K562 (cell line): ENCODE data around the gene CLASP1. TPM values are rescaled to one million over a fixed set of nuclear protein-coding genes. Genes with fewer than 3 reads are reported as not detected.

Experiments used
- ATAC-seq: fragments of 200-7000 bp; cut with Tn5 transposase; 3 replicates; pipeline ENCODE4 v1.9.1; 2020; ENCODE audit warnings: moderate library complexity
- BruUV-seq: library from RNA; stranded (reverse); fragments of 400-500 nt; replicated peaks from 2 replicates; lab custom pipeline; 2021; lab: Mats Ljungman, UMichigan
- CTCF ChIA-PET: fragments of 300-600 bp; formaldehyde crosslinking; extraction: SDS; loops from one replicate; lab custom pipeline; 2021; ENCODE audit warnings: low intra/inter-chr PET ratio; lab: Yijun Ruan, JAX
- POLR2A ChIA-PET: fragments of 300-600, 350-650 bp; sonication (Branson Sonifier 250); formaldehyde crosslinking; extraction: SDS; loops from one replicate; lab custom pipeline; 2021; ENCODE audit warnings: antibody characterized with exemption, inconsistent platforms; lab: Yijun Ruan, JAX
- DNase-seq, 4 experiments: peaks; one replicate each; pipeline versions ENCODE4 v3.0.0 to v3.0.0-alpha.2; 2011 to 2018; ENCODE audit warnings: low spot score in 3 of 4, mixed read lengths in 3 of 4; ENCODE audit errors: extremely low read depth in 1 of 4
- FAIRE-seq: peaks from 2 replicates; lab custom pipeline; 2011; peaks lifted over from hg19 to GRCh38; lab: Jason Lieb, UNC
- H2AFZ ChIP-seq: 2 replicates; pipeline ENCODE4 v1.6.0; 2011; ENCODE audit warnings: low read depth, low read length, control low read depth, inconsistent platforms
- H3K27ac ChIP-seq: fragments of 200-600 bp; 3 replicates; pipeline ENCODE4 v1.8.0; 2011; ENCODE audit warnings: low read depth, mild to moderate bottlenecking, control low read depth, inconsistent platforms, low read length, moderate library complexity, mixed read lengths; ENCODE audit errors: extremely low read depth
- H3K27me3 ChIP-seq, 2 experiments: fragments of 300-600 bp in 1 of 2; 2 replicates in 1 of 2; 3 replicates in 1 of 2; pipeline versions ENCODE4 v1.6.0 to v1.8.0; 2011; ENCODE audit warnings: inconsistent platforms in 2 of 2, low read length in 2 of 2, mild to moderate bottlenecking in 1 of 2, mixed read lengths in 1 of 2, moderate library complexity in 1 of 2; ENCODE audit not compliant: control insufficient read depth in 2 of 2, insufficient read depth in 2 of 2
- H3K36me3 ChIP-seq: fragments of 300-600 bp; 3 replicates; pipeline ENCODE4 v1.8.0; 2011; ENCODE audit warnings: mild to moderate bottlenecking, low read length, inconsistent platforms; ENCODE audit not compliant: control insufficient read depth, insufficient read depth
- H3K4me1 ChIP-seq, 2 experiments: fragments of 200-600 bp in 1 of 2; replicated peaks in 1 of 2; 2 replicates in 1 of 2; 3 replicates in 1 of 2; pipeline versions ENCODE4 v1.5.1 to v1.8.0; 2011; ENCODE audit warnings: inconsistent platforms in 2 of 2, low read length in 2 of 2, mild to moderate bottlenecking in 1 of 2, mixed read lengths in 1 of 2, moderate library complexity in 1 of 2; ENCODE audit not compliant: control insufficient read depth in 2 of 2, insufficient read depth in 2 of 2
- H3K4me2 ChIP-seq: 2 replicates; pipeline ENCODE4 v1.6.1; 2011; ENCODE audit warnings: low read length, control low read depth, inconsistent platforms, mixed read lengths; ENCODE audit not compliant: insufficient read depth
- H3K4me3 ChIP-seq: fragments of 200-600 bp; sonication (generic), shearing (Covaris generic); 2 replicates; pipeline ENCODE4 v1.5.1; 2016; ENCODE audit warnings: control low read depth, inconsistent platforms
- H3K79me2 ChIP-seq: fragments of 200-600 bp; 3 replicates; pipeline ENCODE4 v1.8.0; 2011; ENCODE audit warnings: low read length, inconsistent platforms; ENCODE audit not compliant: control insufficient read depth, insufficient read depth
- H3K9ac ChIP-seq, 2 experiments: 2 replicates each; pipeline versions ENCODE4 v1.6.0 to v1.6.1; 2011; ENCODE audit warnings: low read depth in 2 of 2, low read length in 2 of 2, control low read depth in 1 of 2, inconsistent platforms in 1 of 2, mild to moderate bottlenecking in 1 of 2, mixed read lengths in 1 of 2; ENCODE audit not compliant: insufficient read depth in 1 of 2
- H3K9me1 ChIP-seq: one replicate; pipeline ENCODE4 v1.6.0; 2011; ENCODE audit warnings: inconsistent platforms, mild to moderate bottlenecking, low read length, moderate library complexity; ENCODE audit not compliant: control insufficient read depth, insufficient read depth
- H3K9me3 ChIP-seq: replicated peaks from 2 replicates; pipeline ENCODE4 v1.5.1; 2011; ENCODE audit warnings: low read depth, low read length, inconsistent platforms; ENCODE audit not compliant: control insufficient read depth, insufficient read depth
- H4K20me1 ChIP-seq: replicated peaks from 2 replicates; pipeline ENCODE4 v1.6.1; 2011; ENCODE audit warnings: low read length, inconsistent platforms, mixed read lengths; ENCODE audit not compliant: control insufficient read depth, insufficient read depth
- CHD1 ChIP-seq: fragments of 200-600 bp; sonication (generic); IDR thresholded peaks from one replicate; pipeline ENCODE4 v1.6.1; 2012; ENCODE audit warnings: mild to moderate bottlenecking, moderate library complexity, low read length, inconsistent platforms
- ESRRB ChIP-seq: fragments of 250-450 bp; sonication (Bioruptor Pico); IDR thresholded peaks from 2 replicates; pipeline ENCODE4 v1.5.0; 2020; ENCODE audit warnings: mild to moderate bottlenecking, moderate library complexity, borderline replicate concordance
- ETV5 ChIP-seq: sonication (generic); formaldehyde crosslinking; IDR thresholded peaks from 2 replicates; pipeline ENCODE4 v1.4.0; 2020; ENCODE audit warnings: low read depth, mild to moderate bottlenecking, missing genetic modification reagents
- ILK ChIP-seq: fragments of 450-650 bp; IDR thresholded peaks from 2 replicates; pipeline ENCODE4 v1.6.1; 2016; ENCODE audit warnings: missing genetic modification characterization, low read depth, mild to moderate bottlenecking, missing compliant biosample characterization, moderate library complexity, borderline replicate concordance
- JUNB ChIP-seq: fragments of 450-650 bp; formaldehyde crosslinking; conservative IDR thresholded peaks from 2 replicates; pipeline ENCODE4 v1.4.0; 2020; ENCODE audit warnings: mild to moderate bottlenecking
- LEF1 ChIP-seq: fragments of 450-650 bp; IDR thresholded peaks from 2 replicates; pipeline ENCODE4 v1.6.1; 2016; ENCODE audit warnings: mild to moderate bottlenecking
- MCM2 ChIP-seq: fragments of 450-650 bp; IDR thresholded peaks from 2 replicates; pipeline ENCODE4 v1.6.1; 2017; ENCODE audit warnings: low read depth, mild to moderate bottlenecking
- POLR2A ChIP-seq: fragments of 450-650 bp; conservative IDR thresholded peaks from 2 replicates; pipeline ENCODE4 v1.6.1; 2016
- RBM39 ChIP-seq: fragments of 200-400 bp; formaldehyde crosslinking; optimal IDR thresholded peaks from 2 replicates; pipeline ENCODE3; 2018; ENCODE audit warnings: low read depth, low read length
- TARDBP ChIP-seq: fragments of 450-650 bp; IDR thresholded peaks from 2 replicates; pipeline ENCODE4 v1.6.1; 2016
- TSHZ1 ChIP-seq: fragments of 250-450 bp; sonication (Bioruptor Pico); IDR thresholded peaks from 2 replicates; pipeline ENCODE4 v1.4.0; 2020; ENCODE audit warnings: mild to moderate bottlenecking, moderate library complexity
- ZNF146 ChIP-seq: IDR thresholded peaks from one replicate; pipeline ENCODE4 v1.6.1; 2018; ENCODE audit warnings: missing compliant biosample characterization; ENCODE audit not compliant: unreplicated experiment
- ZNF764 ChIP-seq: fragments of 250-450 bp; sonication (Bioruptor Pico); IDR thresholded peaks from 2 replicates; pipeline ENCODE4 v1.4.0; 2020; ENCODE audit warnings: low read depth, mild to moderate bottlenecking, moderate library complexity
- WGBS: fragments of 100-300 bp; shearing (Covaris generic); methylation state at CpG from one replicate; pipeline ENCODE4 v1.1.6; 2016; ENCODE audit warnings: low coverage, mixed read lengths; ENCODE audit not compliant: insufficient coverage; ENCODE audit errors: missing lambda C conversion rate; 5-methylcytosine and 5-hydroxymethylcytosine counted together
- in situ Hi-C: fragments of 300-500 bp; cut with MboI; formaldehyde crosslinking; loops from 4 replicates; pipeline ENCODE4 v1.15.0; 2018; ENCODE audit warnings: inconsistent platforms, mixed read lengths
- intact Hi-C: fragments of 100-400 bp; cut with micrococcal nuclease; formaldehyde crosslinking; loops from 2 replicates; pipeline ENCODE4 v1.14.2; 2022
- polyA plus RNA-seq, 8 experiments: library from polyadenylated mRNA; depleted of rRNA in 4 of 8; stranded (reverse) in 5 of 8; unstranded in 3 of 8; fragments of >200 nt; fragmentation: Nextera tagmentation in 2 of 8; fragmentation: Illumina TruSeq in 1 of 8; extraction: Ambion mirVana in 2 of 8; extraction: Trizol in 1 of 8; gene quantifications; 2 replicates each; pipeline versions ENCODE4 v1.2.1 to v1.2.3, GENCODE V29; 2011 to 2014; ENCODE audit warnings: inconsistent platforms in 1 of 8, missing spikeins in 1 of 8
- total RNA-seq, 7 experiments: library from RNA; depleted of rRNA in 6 of 7; stranded (reverse); fragments of >200 nt in 6 of 7; fragmentation: Illumina TruSeq in 2 of 7; extraction: Trizol in 2 of 7; gene quantifications; 2 replicates each; pipeline versions ENCODE4 v1.2.1 to v1.2.3, GENCODE V29; 2011 to 2021; ENCODE audit warnings: low replicate concordance in 1 of 7

Gene CLASP1
- total and polyA plus RNA-seq, 9 of the 15 experiments (the other 6 are each of a cell fraction or from before 2014, with no cell fraction given): 1.7 to 40.3 (median 20.7) TPM

- no peaks in the 10 kb centered on the region; the same call in 2 of the 3 replicates for H3K36me3 ChIP-seq
- peaks cover 0 to 5% of the 10 kb centered on the region in 2 experiments; a peak in 1 of 5 replicates for H3K4me1 ChIP-seq
- H3K9me3 ChIP-seq: no peaks in the 10 kb centered on the region
- 0 out of 2 replicates have a peak, but pooled peaks cover 5% of the 10 kb centered on the region for H4K20me1 ChIP-seq
- in situ Hi-C loops (loop anchor here (25.0 kb wide), 1 partner anchor 646 kb away; no protein-coding TSS in a partner anchor), intact Hi-C loops (no loop called here)
- no peak overlapping the region for H2AFZ ChIP-seq
- H3K27ac ChIP-seq: no peak overlapping the region
- 3% methylated on average over 12 of the region's 17 CpGs for WGBS
- CTCF ChIA-PET: no interaction called here
- H3K9me1 ChIP-seq: no peaks in the 10 kb centered on the region
- H3K9ac ChIP-seq: no peak overlapping the region
- ATAC-seq (no peak), FAIRE-seq (no peak), DNase-seq (no peak)
- no peak overlapping the region for H3K4me3 ChIP-seq
- BruUV-seq: no TSS peak
- H3K27me3 ChIP-seq: peaks cover 27 to 59% of the 10 kb centered on the region in 2 experiments
- POLR2A ChIA-PET: interaction anchor here (1.2 kb wide), 1 partner anchor 11 kb away, joined by 3 read pairs; no protein-coding TSS in a partner anchor
- no peak overlapping the region for H3K4me2 ChIP-seq
- no peak for TF ChIP-seq RBM39
- no peak for TF ChIP-seq ESRRB (CRISPR knock-in tag)
- no peak for TF ChIP-seq ETV5 (CRISPR knock-in tag)
- no peak for TF ChIP-seq TARDBP
- TF ChIP-seq MCM2: no peak
- no peak for TF ChIP-seq ILK (tag)
- no peak for TF ChIP-seq ZNF146
- TF ChIP-seq TSHZ1 (CRISPR knock-in tag): no peak
- no peak for TF ChIP-seq ZNF764
- no peak for TF ChIP-seq JUNB
- TF ChIP-seq POLR2A: no peak
- no peak for TF ChIP-seq LEF1
- no peak for TF ChIP-seq CHD1
- no peaks in the 10 kb centered on the region for H3K79me2 ChIP-seq
Measured at GRCh38 chr2:121333231-121333630, 316.0 kb downstream of the CLASP1 start.
